Daoy (cell line): ENCODE data around the gene ELK4. TPM values are rescaled to one million over a fixed set of nuclear protein-coding genes. Genes with fewer than 3 reads are reported as not detected.

ENCODE experiments used
- DNase-seq: peaks from one replicate; pipeline ENCODE4 v3.0.0-alpha.2; 2015; ENCODE audit warnings: low read depth
- total RNA-seq: library from RNA; depleted of rRNA; stranded (reverse); fragments of >200 nt; shearing (Covaris generic); gene quantifications from 2 replicates; pipeline ENCODE4 v1.2.3, GENCODE V29; 2014

ELK4 gene
- total RNA-seq, 1 experiment from 2014 or later, result 13.0 TPM

GRCh38 chr1:205630241-205630640 is 1.6 kb downstream of the ELK4 start:
- DNase-seq, result no peak

GRCh38 chr1:205629751-205630150 is 2.1 kb downstream of the ELK4 start:
- no peak for DNase-seq

GRCh38 chr1:205627956-205628355 is 3.9 kb downstream of the ELK4 start:
- DNase-seq, result no peak

- DNase-seq, result no peak
These were observed 5.6 kb downstream of the ELK4 start for GRCh38 chr1:205626216-205626615.

- no peak for DNase-seq
These were observed 8.2 kb downstream of the ELK4 start for GRCh38 chr1:205623646-205624045.

- no peak for DNase-seq
These were observed 11.5 kb downstream of the ELK4 start for GRCh38 chr1:205620269-205620668.

- DNase-seq, result no peak
These were observed 12.4 kb downstream of the ELK4 start for GRCh38 chr1:205619376-205619775.

GRCh38 chr1:205616563-205617293 is 15.1 kb downstream of the ELK4 start:
- DNase-seq, result no peak

- DNase-seq, result no peak
These were observed 16.0 kb downstream of the ELK4 start for GRCh38 chr1:205615789-205616188.

- DNase-seq, result no peak
These were observed 17.9 kb downstream of the ELK4 start for GRCh38 chr1:205613854-205614412.

GRCh38 chr1:205612556-205612955 is 19.3 kb downstream of the ELK4 start:
- DNase-seq, result no peak

- no peak for DNase-seq
These were observed 19.7 kb downstream of the ELK4 start for GRCh38 chr1:205612104-205612503.

GRCh38 chr1:205610901-205611466 is 20.8 kb downstream of the ELK4 start:
- DNase-seq, result no peak

- peak; percentile 40 for DNase-seq
These were observed 21.8 kb downstream of the ELK4 start for GRCh38 chr1:205610036-205610435.

- DNase-seq, result no peak
These were observed 26.8 kb downstream of the ELK4 start for GRCh38 chr1:205604825-205605505.

GRCh38 chr1:205604059-205604458 is 27.8 kb downstream of the ELK4 start:
- DNase-seq, result no peak

- DNase-seq, result no peak
These were observed 30.6 kb downstream of the ELK4 start for GRCh38 chr1:205601205-205601604.

- DNase-seq, result peak; percentile 79
These were observed 31.7 kb downstream of the ELK4 start for GRCh38 chr1:205600085-205600484.

- DNase-seq, result no peak
These were observed 32.2 kb downstream of the ELK4 start for GRCh38 chr1:205599669-205600042.

- DNase-seq, result peak; percentile 88
These were observed 32.8 kb downstream of the ELK4 start for GRCh38 chr1:205598841-205599668.

- no peak for DNase-seq
These were observed 34.0 kb downstream of the ELK4 start for GRCh38 chr1:205597691-205598314.
